Endothelial cell of umbilical vein (primary cell): ENCODE measurements around the gene MYH10.

Experiments
- CTCF ChIP-seq, 2 donors: IDR thresholded peaks; 1 replicate in 1 of 2; 2 replicates in 1 of 2; pipeline ENCODE4 v1.5.1; 2011; ENCODE audit warnings: low read length in 2 of 2, mild to moderate bottlenecking in 2 of 2, moderate library complexity in 2 of 2, control low read depth in 1 of 2, inconsistent platforms in 1 of 2, low read depth in 1 of 2; ENCODE audit not compliant: insufficient read depth in 1 of 2; ENCODE audit errors: extremely low read depth in 1 of 2
- POLR2A ChIP-seq: IDR thresholded peaks from 2 replicates; pipeline ENCODE4 v1.6.1; 2012; ENCODE audit warnings: low read depth, mild to moderate bottlenecking, control low read depth, low read length

- TF ChIP-seq POLR2A: no peak
- no peak for TF ChIP-seq CTCF (IDR thresholded peaks at IDR 0.05; ENCODE audit: extremely low read depth in 1 of 2, insufficient read depth in 1 of 2, low read depth in 1 of 2, low read length in 2 of 2)
Measured at GRCh38 chr17:8459831-8460230, 170.7 kb downstream of the MYH10 start.
